ENCODE data around the gene PDCD7.
"Not testable (repeated sequence)": the region's sequence is repeated elsewhere in the genome, so short reads cannot be mapped to it uniquely, and the experiment has no call there.

PDCD7 gene

GRCh38 chr15:65088643-65089021, 45.0 kb downstream of the PDCD7 start:
- FAIRE-seq = no peak

DNA sequence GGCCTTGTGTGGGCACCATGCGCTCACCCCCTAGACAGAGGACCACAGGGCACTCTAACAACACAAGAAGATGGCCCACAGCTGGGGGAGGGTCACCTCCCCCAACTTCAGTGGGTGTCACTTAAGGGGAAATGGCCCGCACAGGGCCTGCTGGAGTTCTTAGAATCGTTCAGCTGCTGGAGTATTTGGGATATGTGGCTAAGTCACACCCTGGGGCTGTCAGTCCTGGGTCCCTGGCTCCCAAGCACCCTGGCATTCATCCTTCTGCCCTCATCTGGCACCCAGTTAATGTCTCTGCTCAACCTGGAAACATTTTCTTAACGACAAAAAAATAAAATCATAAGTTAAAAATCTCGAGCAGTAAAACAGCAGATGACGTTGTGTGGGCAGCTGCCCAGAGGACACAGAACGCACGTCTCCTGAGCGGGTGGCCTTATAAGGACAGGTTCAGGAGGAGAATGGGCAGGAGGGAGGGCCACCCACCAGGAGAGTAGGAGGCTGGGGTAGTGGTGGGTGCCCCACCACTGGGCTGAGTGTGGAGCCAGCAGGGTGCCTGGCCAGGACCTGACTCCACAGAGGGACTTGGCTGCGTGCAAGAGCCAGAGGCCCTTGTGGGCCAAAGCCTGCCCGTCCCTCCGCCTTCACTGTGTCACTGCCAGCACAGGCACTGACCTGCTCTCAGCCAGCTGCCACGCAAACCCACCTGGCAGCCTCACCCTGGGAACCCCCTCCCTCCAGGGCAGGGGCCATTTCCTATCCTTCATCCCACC, 45.5 kb downstream of the PDCD7 start:
- FAIRE-seq = no peak

DNA sequence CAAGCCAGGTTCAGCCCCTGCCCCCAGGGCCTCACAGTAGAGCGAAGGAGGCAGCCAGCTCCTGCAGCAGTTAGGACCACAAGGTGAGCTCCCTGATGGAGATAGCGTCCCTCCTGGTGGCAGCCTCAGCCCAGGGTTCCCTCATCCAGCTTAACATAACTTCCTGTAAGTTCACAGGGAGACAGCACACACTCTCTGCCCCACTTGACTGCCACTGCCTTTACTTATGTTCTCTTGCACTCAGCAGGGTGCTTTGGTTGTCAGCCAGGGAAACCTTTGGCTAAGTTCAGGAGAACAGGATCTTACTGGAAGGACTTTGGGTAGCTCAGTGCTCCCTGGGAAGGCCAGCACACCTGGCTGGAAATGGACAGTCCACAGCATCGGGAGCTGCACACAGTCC, 46.2 kb downstream of the PDCD7 start:
- no peak for FAIRE-seq

DNA sequence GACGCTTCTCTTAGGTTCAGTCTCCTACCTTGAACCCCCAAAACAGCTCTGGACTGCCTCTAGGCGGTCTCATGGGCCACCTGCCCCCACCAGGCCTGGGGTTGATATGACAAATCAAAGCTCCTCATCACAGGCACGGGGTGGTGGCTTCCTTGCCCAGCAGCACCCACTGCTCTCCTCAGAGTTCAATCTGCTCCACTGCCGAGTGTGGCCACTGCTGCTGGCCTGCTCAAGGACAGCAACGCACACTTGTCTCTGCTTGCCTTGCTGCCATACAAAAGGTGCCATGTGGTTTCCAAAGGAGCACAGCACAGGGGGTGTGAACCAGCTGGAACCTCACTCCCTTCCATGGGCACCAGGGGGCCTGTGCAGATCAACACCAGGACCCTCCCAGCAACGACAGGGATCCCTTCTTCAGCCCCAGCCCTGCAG, 46.9 kb downstream of the PDCD7 start:
- no peak for FAIRE-seq

- no peak for FAIRE-seq
These were observed 47.5 kb downstream of the PDCD7 start for GRCh38 chr15:65085990-65086679.

DNA sequence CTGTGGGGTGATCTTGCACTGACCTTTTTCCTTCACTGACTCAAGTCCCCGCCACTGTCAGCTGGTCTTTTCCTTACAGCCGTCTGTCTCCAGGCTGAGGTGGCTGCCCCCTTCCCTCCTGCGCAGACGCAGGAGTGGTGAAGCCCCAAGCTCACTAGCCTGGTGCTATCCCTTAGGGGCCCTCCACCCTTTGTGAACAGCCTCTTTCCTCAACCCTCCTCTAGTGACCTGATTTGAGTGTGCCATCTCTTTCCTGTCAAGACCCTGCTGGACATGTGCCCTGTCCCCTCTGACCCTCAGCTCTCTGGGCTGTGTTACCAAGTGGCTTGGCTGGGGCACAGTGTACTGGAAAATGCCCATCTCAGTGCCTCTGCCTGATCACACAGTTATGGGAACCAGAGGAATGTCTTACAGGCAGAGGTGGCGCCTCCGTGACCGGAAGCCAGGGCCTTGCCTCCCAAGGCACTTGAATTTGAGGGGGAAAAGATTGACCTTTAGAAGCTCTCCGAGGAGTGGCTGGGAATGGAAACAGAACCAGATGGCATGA, 48.3 kb downstream of the PDCD7 start:
- FAIRE-seq = no peak

GRCh38 chr15:65084500-65085206, 49.0 kb downstream of the PDCD7 start:
- no peak for FAIRE-seq

GRCh38 chr15:65083262-65083701, 50.3 kb downstream of the PDCD7 start:
- no peak for FAIRE-seq

- FAIRE-seq = no peak
These were observed 51.2 kb downstream of the PDCD7 start for GRCh38 chr15:65082303-65082953.

- no peak for FAIRE-seq
These were observed 51.9 kb downstream of the PDCD7 start for GRCh38 chr15:65081758-65082157.

DNA sequence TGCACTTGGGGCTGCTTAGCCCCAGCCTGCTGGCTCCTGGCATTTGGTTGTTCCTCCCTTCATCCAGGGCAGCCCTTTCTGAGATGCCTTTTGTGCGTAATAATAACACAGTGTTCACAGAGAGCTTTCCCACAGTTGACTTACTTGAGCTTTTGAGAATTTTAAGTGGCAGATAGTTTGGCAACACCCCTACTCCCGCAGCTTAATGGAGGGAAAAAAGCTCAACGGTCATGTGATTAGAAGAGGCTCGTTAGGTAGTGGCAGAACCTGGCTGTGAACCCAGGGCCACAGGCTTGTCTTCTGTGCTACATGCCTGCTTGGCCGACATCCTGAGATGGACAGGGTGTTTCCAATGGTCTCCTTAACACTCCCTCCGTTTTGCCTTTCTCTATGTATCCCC, 52.3 kb downstream of the PDCD7 start:
- no peak for FAIRE-seq

DNA sequence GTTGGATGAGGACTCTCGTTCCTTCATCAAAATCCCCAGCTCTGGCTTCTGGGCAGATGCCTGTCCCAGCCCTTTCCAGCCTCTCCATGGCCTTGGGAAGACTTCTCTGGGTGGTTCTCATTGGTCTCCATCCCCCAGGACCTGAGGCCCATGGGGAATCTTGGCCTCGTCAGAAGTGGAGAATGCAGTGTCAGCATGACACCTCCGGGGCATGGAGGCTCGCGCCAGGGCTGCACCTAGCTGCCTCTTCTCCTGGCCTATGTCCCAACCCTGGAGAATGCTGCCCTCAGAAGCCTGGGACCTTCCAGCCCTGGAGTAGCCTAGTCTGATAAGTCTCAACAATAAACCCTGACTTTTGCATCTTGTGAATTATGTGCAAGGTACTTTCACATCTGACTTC, 54.0 kb downstream of the PDCD7 start:
- no peak for FAIRE-seq

GRCh38 chr15:65077981-65078352, 55.6 kb downstream of the PDCD7 start:
- FAIRE-seq = no peak

DNA sequence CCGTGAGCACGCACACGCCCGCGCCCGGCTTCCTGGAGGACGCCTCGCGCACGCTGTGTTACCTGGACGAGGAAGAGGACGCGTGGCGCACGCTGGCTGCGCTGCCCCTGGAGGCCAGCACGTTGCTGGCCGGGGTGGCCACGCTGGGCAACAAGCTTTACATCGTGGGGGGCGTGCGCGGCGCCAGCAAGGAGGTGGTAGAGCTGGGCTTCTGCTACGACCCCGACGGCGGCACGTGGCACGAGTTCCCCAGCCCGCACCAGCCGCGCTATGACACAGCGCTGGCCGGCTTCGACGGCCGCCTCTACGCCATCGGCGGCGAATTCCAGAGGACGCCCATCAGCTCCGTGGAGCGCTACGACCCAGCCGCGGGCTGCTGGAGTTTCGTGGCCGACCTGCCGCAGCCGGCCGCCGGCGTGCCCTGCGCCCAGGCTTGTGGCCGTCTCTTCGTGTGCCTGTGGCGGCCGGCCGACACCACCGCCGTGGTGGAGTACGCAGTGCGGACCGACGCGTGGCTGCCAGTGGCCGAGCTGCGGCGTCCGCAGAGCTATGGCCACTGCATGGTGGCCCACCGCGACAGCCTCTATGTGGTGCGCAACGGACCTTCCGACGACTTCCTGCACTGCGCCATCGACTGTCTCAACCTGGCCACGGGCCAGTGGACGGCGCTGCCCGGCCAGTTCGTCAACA, 56.2 kb downstream of the PDCD7 start:
- FAIRE-seq = no peak

DNA sequence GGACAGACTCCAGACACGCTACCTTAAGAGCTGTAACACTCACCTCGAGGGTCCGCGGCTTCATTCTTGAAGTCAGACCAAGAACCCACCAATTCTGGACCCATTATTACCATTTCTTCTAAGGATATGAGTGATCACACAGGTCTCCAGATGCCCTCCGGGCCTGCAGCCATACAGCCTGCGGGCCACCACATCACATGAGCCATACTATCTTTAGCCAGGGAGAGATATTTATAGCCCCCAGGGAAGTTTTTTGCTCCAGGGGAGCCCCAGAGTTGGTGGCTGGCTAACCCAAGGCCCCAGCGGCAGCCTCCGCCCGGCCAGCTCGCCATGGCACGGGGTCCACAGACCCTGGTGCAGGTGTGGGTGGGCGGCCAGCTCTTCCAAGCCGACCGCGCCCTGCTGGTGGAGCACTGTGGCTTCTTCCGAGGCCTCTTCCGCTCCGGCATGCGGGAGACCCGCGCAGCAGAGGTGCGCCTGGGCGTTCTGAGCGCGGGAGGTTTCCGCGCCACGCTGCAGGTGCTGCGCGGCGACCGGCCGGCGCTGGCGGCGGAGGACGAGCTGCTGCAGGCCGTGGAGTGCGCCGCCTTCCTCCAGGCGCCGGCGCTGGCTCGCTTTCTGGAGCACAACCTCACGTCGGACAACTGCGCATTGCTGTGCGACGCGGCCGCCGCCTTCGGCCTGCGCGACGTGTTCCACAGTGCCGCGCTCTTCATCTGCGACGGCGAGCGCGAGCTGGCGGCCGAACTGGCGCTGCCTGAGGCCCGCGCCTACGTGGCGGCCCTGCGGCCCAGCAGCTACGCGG, 56.9 kb downstream of the PDCD7 start, which contains the start of gene KBTBD13:
Gene KBTBD13, plus strand, starts transcription at position 261 of the 805 bp plus-strand sequence. Its CDS starts 70 bp downstream, at position 331.
- no peak for FAIRE-seq

DNA sequence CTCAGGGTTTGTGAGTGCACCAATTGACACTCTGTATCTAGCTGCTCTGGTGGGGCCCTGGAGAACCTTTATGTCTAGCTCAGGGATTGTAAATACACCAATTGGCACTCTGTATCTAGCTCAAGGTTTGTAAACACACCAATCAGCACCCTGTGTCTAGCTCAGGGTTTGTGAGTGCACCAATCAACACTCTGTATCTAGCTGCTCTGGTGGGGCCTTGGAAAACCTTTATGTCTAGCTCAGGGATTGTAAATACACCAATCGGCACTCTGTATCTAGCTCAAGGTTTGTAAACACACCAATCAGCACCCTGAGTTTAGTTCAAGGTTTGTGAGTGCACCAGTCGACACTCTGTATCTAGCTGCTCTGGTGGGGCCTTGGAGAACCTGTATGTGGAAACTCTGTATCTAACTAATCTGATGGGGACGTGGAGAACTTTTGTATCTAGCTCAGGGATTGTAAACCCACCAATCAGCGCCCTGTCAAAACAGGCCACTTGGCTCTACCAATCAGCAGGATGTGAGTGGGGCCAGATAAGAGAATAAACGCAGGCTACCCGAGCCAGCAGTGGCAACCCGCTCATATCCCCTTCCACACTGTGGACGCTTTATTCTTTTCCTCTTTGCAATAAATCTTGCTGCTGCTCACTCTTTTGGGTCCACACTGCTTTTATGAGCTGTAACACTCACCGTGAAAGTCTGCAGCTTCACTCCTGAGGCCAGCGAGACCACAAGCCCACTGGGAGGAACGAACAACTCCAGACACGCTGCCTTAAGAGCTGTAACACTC, 57.8 kb downstream of the PDCD7 start:
- not testable (repeated sequence) for FAIRE-seq

DNA sequence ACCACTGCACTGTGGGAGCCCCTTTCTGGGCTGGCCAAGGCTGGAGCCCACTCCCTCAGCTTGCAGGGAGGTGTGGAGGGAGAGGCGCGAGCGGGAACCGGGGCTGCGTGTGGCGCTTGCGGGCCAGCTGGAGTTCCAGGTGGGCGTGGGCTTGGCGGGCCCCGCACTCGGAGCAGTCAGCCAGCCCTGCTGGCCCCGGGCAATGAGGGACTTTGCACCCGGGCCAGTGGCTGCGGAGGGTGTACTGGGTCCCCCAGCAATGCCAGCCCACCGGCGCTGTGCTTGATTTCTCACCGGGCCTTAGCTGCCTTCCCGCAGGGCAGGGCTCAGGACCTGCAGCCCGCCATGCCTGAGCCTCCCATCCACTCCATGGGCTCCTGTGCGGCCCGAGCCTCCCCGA, 58.7 kb downstream of the PDCD7 start:
- FAIRE-seq = not testable (repeated sequence)

DNA sequence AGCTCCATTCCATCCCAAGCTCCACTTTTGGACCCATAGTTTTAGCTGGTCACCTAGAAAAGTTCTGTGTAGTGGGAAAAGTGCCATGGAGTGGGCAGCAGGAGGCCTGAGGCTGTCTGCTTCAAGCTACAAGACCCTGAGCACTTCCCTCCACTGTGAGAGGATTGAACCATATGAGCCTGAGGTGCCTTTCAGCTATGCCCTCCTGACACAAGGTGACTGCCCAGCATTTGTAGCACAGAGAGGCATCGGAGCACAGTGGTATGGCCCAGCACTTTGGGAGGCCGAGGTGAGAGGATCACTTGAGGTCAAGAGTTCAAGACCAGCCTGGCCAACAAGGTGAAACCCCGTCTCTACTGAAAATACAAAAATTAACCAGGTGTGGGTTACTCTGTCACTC, 61.0 kb downstream of the PDCD7 start:
- no peak for FAIRE-seq

- no peak for FAIRE-seq
These were observed 61.6 kb downstream of the PDCD7 start for GRCh38 chr15:65072027-65072426.

DNA sequence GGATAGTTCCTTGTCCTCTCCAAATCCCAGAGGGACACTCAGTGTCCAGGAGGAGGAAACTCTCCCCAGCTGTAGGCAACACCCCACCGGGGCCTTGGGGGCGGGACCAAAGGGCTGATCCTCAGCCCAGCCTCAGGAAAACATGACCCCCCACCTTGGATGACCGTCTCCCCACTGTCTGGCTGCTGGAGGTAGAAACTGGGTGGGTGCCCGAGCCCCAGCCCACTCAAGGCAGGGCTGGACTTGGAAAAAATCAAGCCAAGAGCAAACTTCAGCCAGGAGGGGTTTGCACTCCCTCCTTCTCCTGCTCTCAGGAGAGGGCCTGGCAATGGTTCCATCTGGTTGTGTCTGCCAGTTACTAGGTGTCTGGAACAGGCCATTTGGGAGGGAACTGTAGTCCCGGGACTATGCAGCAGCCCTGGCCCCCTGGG, 62.2 kb downstream of the PDCD7 start:
- no peak for FAIRE-seq
